HG02610 (cell line): ENCODE measurements around the gene SERPINF2.
"Not testable (repeated sequence)": the region's sequence is repeated elsewhere in the genome, so short reads cannot be mapped to it uniquely, and the experiment has no call there.

Experiments
- ATAC-seq: cut with Tn5 transposase; IDR thresholded peaks from one replicate; pipeline ENCODE4 v1.9.1; 2021; ENCODE audit warnings: mild to moderate bottlenecking, moderate library complexity; ENCODE audit not compliant: unreplicated experiment

The SERPINF2 gene

DNA sequence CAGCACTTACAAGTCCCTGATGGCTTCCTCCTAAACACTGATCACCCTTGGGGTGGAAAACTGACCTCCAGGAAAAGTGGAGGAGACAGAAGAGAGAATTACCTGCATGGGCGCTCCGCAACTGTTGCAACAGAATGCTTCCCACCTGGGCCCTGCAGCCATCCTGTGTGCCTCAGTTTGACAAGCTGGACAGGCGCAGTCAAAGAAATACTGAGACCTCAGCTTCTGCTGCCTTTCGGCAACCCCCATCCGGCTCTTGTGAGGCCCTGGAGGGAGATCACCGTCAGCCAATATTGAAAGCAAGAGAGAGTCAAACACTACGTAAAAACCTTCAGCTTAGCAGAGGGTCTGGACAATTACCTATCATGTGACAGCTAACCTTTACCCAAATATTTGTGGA is 44.0 kb downstream of the SERPINF2 start:
- ATAC-seq, result no peak

DNA sequence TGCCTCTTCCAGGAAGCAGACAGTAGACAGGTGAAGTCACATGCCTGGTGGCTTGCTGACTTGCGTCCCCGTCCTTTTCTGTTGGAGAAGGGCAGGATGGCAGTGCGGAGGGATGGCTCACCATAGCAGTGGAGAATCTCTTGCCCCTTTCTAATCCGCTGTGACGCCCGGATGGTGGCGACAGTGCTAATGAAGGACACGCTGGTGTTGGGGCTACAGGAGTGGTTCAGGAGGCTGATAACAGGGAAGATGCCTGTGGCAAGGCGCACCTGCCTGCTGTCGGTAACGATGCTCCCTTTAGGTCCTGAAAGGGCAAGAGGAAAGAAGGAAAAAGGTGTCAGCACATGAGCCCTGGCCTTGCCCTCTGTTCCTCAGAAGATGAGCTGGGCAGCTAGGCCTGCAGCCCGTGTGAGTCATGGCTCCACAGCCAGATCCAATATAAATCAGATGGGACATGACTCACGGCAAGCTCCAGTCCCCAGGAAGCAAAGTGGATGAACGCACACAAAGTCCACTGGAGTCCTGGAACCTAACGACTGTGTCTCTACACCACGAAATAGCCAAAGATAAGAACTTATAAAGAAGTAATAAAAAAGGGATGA is 44.7 kb downstream of the SERPINF2 start:
- no peak for ATAC-seq

DNA sequence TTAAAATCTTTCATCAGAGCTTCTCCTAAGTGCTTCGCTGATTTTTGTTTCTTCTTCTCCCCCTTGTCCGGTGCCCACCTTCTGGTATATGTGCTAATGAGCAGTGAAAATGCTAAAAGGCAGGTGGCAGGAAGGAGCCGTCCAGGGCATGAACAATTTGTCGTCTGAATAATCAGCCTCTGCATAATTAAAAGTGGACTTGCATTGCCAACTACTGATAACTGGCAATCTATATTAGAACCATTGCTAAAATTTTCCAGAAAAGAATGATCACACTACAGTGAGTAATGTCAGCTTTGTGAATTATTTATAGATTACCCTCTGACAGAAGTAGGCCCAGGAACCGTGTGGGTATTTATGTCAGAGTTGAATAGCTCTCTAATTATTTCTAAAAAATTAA is 47.3 kb downstream of the SERPINF2 start:
- ATAC-seq, result no peak

- ATAC-seq, result no peak
These were observed 50.1 kb downstream of the SERPINF2 start for GRCh38 chr17:1792495-1793446.

- ATAC-seq, result no peak
These were observed 50.8 kb downstream of the SERPINF2 start for GRCh38 chr17:1793447-1793806.

DNA sequence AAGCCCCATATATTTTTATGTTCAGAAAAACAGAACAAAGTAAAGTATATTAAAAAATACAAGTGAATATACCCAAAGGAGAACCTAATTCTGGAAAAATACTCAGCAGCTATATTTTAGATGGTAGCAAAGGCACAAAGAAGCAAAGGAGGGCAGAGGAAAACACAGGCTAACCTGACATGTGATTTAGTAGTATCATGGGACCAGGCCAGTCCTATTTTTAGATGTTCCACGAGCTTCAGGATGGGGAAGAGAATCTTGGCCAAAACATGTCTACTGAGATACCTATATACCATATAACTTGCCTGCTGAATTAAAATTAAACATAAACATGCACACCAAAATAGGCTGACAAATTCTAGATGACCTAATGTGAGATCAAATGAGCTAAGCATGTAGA is 54.1 kb downstream of the SERPINF2 start:
- ATAC-seq, result no peak

DNA sequence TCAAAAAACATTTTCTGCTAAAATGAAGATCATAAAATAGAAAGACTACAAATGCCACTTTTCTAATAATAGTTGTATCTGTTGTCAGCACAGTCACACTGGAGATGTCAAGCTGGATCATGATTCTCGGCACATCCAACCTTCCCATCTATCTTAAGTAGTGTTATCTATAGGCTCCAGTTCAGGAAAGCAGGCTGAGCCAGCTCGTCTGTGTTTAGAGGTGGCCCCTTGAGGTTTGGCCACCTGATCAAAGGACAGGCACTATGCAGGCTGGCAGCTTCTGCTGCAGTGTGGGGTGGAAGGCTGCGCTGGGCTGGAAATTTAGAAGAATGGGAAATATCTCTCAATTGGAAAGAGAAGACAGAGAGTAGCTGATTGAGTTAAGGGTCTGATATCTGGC is 54.7 kb downstream of the SERPINF2 start:
- no peak for ATAC-seq

GRCh38 chr17:1797846-1798245 is 55.2 kb downstream of the SERPINF2 start:
- ATAC-seq, result not testable (repeated sequence)

DNA sequence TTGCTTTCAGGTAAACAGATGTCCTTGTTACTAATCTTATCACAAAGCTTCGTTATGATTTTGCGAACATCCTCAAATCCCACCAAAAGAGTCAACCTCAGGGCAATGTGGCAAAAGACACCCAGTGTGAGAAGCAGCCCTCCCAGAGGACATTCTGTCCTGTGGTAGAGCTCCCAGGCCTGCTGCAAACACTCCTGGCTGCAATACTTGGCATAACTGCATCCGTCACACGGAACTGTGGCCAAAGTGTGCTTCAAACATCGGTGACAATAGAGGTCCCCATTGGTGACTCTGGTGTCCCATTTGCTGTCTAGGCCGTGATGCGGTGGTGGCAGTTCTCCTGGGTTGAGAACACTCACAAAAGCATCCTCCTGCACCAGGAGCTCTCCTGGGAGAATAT is 57.6 kb downstream of the SERPINF2 start:
- ATAC-seq, result no peak

DNA sequence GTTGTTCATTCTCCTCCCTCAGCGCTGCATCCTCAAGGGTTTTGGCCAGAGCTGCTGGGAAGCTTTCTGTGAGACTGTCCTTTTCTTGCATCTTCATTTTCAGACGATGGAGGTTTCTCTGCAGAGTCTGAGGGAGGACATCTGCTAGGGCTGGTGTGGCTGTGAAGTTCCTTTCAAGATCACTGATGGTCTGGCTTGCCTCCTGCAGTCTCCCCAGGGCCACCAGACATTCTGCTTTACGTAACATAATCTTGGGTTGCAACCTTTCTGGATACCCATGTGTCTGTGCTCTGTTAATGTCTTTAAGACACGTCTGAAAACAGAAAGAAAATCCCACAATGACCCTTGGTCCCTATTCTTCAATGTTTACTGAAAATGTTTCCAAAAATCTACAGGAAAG is 58.0 kb downstream of the SERPINF2 start:
- ATAC-seq, result no peak

DNA sequence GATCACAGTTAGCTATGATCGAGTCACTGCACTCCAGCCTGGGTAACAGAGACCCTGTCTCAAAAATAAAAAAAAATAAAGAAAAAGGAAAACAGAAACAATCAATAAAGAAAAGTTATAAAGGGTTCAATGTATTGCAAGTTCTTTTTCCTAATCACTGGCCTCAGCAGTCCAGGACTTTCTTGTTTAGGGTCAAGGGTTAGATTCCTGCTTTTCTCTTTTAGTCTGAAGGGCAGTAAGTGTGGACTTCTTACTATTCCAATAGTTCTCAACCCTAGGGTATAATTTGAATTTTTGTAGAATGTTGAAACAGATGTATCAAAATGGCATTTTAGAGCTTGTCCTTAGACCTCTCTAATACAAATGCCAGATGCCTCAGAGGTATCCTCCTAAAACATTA is 59.8 kb downstream of the SERPINF2 start:
- ATAC-seq, result no peak

DNA sequence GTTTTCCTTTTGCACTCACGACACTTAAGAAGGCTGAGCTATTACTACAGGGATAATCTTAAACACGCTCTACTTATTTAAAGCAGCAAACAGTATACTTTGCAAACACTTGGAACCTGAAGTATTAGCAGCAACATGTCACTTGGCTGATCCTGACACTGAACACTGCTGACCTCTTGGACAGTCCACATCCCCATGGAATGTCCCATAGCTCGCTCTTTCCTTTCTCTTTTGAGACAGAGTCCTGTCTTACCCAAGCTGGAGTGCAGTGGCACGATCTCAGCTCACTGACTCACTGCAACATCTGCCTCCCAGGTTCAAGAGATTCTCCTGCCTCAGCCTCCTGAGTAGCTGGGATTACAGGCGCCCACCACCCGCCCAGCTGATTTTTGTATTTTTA is 60.6 kb downstream of the SERPINF2 start:
- ATAC-seq, result no peak
